SJSA1 (cell line): ENCODE measurements around the gene PIH1D1. TPM values are rescaled to one million over a fixed set of nuclear protein-coding genes. Genes with fewer than 3 reads are reported as not detected.

Experiments used
- DNase-seq, 2 experiments: peaks; one replicate each; pipeline ENCODE4 v3.0.0-alpha.2; 2015 to 2020; ENCODE audit warnings: low spot score in 2 of 2, low read depth in 1 of 2
- H3K27ac ChIP-seq: fragments of 250-450 bp; sonication (Bioruptor Pico); 2 replicates; pipeline ENCODE4 v1.5.1; 2020; ENCODE audit warnings: mild to moderate bottlenecking, moderate library complexity
- H3K27me3 ChIP-seq: fragments of 250-450 bp; sonication (Bioruptor Pico); replicated peaks from 2 replicates; pipeline ENCODE4 v1.5.1; 2020; ENCODE audit warnings: mild to moderate bottlenecking, moderate library complexity
- H3K36me3 ChIP-seq: fragments of 250-450 bp; sonication (Bioruptor Pico); 2 replicates; pipeline ENCODE4 v1.5.1; 2020; ENCODE audit warnings: mild to moderate bottlenecking
- H3K4me1 ChIP-seq: fragments of 250-450 bp; sonication (Bioruptor Pico); replicated peaks from 2 replicates; pipeline ENCODE4 v1.6.1; 2021; ENCODE audit warnings: mild to moderate bottlenecking
- H3K4me3 ChIP-seq: fragments of 250-450 bp; sonication (Bioruptor Pico); 2 replicates; pipeline ENCODE4 v1.5.1; 2020; ENCODE audit warnings: mild to moderate bottlenecking
- H3K9me3 ChIP-seq: fragments of 250-450 bp; sonication (Bioruptor Pico); replicated peaks from 2 replicates; pipeline ENCODE4 v1.5.1; 2020; ENCODE audit warnings: mild to moderate bottlenecking
- total RNA-seq: library from RNA; depleted of rRNA; stranded (reverse); fragments of >200 nt; shearing (Covaris generic); gene quantifications from 2 replicates; pipeline ENCODE4 v1.2.3, GENCODE V29; 2014

Gene PIH1D1
- total RNA-seq, 1 experiment from 2014 or later: 78.2 TPM

DNA sequence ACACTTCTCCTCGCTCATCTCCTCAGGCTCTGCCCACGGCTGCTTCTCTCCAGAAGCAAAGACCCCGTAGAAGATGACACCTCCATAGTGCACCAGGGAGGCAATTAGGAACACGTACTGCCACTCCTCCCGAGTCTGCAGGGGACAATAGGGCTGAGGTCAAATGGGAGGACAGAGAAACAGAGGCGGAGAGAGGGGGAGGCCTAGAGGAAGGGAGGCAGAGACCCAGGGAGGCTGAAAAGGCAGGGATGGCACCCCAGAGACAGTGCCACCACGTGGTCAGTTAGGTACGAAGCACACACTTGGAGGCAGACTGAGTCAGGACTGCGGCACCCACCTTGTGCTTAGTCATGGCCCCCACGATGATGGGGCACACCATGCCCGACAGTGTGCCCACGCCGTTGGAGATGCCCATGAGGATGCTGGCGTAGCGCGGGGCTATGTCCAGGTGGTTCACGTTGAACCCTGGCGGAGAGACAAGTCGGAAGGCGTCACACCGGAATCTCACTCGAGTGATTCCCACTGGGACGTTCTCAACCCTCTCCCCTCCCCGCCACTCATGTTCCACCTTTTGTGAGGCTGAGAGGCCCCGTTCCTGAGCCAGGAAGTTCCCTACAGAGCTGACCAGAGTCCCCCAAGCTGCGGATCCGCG is 20.8 kb downstream of the PIH1D1 start:
- Histone ChIP-seq H3K4me1 (peaks cover 4% of the 10 kb centered on the region), H3K27ac (no peak overlapping the region), H3K4me3 (no peak overlapping the region), H3K27me3 (peaks cover 86% of the 10 kb centered on the region), H3K36me3 (no peaks in the 10 kb centered on the region), H3K9me3 (no peaks in the 10 kb centered on the region; the same call in 1 of the 2 replicates)
- no peak for DNase-seq

GRCh38 chr19:49430172-49430677 is 21.4 kb downstream of the PIH1D1 start:
- Histone ChIP-seq H3K4me3 (no peak overlapping the region), H3K27me3 (peaks cover 86% of the 10 kb centered on the region), H3K36me3 (no peaks in the 10 kb centered on the region), H3K27ac (no peak overlapping the region), H3K9me3 (no peaks in the 10 kb centered on the region; the same call in 1 of the 2 replicates), H3K4me1 (peaks cover 4% of the 10 kb centered on the region)
- DNase-seq: no peak

DNA sequence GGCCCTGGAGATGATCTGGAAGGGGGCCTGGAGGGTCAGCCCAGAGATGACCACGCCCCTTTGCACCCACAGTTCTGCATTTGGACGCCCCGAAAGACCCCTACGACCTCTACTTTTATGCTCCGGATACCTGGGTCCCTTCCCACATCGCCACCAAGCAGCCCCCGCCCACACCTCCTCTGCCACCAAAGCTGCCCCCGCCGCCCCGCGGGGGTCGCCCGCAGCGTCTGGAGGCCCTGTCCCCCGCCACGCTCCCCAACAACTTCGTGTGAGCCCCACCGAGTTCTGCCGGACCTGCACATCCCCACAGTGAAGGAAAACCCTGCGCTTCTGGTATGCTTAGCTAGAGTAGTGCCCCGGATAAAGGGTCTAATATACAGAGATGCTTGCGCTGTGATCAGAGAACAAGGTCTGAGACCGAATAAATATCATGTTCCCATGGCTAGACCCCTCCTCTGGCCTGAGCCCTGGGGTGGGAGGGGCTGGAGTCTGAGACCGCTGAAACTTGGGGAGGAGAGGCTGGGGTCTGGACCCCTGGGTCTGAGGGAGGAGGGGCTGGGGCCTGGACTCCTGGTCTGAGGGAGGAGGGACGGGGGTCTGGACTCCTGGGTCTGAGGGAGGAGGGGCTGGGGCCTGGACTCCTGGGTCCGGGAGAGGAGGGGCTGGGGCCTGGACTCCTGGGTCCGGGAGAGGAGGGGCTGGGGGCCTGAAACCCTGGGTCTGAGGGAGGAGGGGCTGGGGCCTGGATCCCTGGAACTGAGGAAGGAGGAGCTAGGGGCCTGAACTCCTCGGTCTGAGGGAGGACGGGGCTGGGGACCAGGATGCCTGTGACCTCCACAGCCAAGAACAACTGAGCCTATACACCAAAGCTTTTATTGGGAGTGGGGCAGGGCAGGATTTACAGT is 22.8 kb downstream of the PIH1D1 start:
- H3K4me1 ChIP-seq: peaks cover 4% of the 10 kb centered on the region
- peaks cover under 1% of the 10 kb centered on the region; the same call in 1 of the 2 replicates for H3K9me3 ChIP-seq
- H3K27me3 ChIP-seq: peaks cover 91% of the 10 kb centered on the region
- no peak overlapping the region for H3K27ac ChIP-seq
- no peaks in the 10 kb centered on the region for H3K36me3 ChIP-seq
- DNase-seq: no peak
- no peak overlapping the region for H3K4me3 ChIP-seq

GRCh38 chr19:49427855-49428546 is 23.6 kb downstream of the PIH1D1 start:
- Histone ChIP-seq H3K36me3 (no peaks in the 10 kb centered on the region), H3K27me3 (peaks cover 91% of the 10 kb centered on the region), H3K4me3 (no peak overlapping the region), H3K9me3 (peaks cover 2% of the 10 kb centered on the region; the same call in 1 of the 2 replicates), H3K27ac (no peak overlapping the region), H3K4me1 (peaks cover 4% of the 10 kb centered on the region)
- no peak for DNase-seq

DNA sequence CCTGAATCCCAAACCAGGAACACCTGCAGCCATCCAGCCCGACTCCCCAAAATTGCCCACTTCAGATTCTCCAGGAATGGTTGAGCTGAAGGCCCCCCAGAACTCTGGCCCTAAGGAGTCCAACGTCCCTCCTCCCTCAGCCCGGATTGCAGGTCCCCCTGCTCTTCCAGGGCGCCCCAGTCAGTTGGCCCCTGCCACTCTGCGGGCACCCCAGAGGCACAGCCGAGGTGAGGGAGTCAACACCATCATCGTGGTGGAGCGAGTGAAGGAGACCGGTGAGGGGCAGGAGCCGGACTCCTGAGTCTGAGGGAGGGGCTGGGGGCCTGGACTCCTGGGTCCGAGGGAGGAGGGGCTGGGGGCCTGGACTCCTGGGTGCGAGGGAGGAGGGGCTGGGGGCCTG is 24.3 kb downstream of the PIH1D1 start:
- no peak overlapping the region for H3K4me3 ChIP-seq
- H3K27ac ChIP-seq: no peak overlapping the region
- peaks cover 9% of the 10 kb centered on the region for H3K4me1 ChIP-seq
- H3K9me3 ChIP-seq: peaks cover 2% of the 10 kb centered on the region; the same call in 1 of the 2 replicates
- H3K36me3 ChIP-seq: no peaks in the 10 kb centered on the region
- no peak for DNase-seq
- peaks cover 91% of the 10 kb centered on the region for H3K27me3 ChIP-seq

DNA sequence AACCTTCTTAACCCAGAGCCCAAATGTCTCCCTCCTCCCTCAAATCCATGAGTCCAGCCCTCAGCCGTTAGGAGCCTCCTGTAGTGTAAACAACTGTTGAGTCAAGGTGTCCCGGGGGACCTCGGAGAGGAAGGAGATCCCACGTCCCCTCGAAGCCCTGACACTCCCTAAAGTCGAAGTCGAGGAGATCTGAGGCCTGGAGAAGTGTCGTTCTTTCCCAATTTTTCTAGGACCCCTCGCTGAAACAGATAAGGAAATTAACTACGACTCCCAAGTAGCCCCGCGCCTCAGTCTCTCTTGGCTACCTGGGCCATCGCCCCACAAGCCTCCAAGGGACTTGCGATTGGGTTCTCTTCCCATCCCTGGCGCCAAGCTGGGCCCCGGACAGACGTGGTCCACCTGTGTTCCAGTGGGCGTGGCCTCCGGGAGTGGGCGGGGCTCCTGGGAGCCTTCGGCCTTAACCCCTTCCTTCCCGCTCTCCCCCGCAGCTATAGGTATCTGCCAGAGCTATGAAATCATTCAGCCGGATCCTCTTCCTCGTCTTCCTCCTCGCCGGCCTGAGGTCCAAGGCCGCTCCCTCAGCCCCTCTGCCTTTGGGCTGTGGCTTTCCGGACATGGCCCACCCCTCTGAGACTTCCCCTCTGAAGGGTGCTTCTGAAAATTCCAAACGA is 25.6 kb downstream of the PIH1D1 start:
- no peaks in the 10 kb centered on the region for H3K36me3 ChIP-seq
- H3K4me3 ChIP-seq: no peak overlapping the region
- H3K4me1 ChIP-seq: peaks cover 15% of the 10 kb centered on the region
- no peak for DNase-seq
- peaks cover 2% of the 10 kb centered on the region; the same call in 1 of the 2 replicates for H3K9me3 ChIP-seq
- H3K27ac ChIP-seq: no peak overlapping the region
- peaks cover 89% of the 10 kb centered on the region for H3K27me3 ChIP-seq

DNA sequence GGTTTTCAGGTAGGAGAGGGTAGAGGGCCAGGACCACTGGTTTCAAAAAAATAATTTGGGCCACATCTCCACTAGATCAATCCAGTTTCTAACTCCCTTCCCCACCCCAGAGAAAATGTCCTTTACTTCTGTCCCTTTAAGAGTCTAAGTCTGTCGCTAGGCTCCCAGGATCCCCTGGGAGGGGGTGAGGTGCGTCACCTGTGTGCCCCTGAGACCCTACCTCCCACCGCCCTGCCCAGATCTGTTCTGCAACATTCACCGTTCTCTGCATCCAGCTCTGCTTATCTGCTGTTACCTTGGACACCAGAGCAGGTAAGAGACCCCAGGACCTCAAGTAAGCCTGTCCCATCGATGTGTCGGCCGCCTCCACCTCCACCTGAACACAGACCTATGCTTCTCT is 26.4 kb downstream of the PIH1D1 start, which contains the start of gene GFY:
Gene GFY (plus strand): TSS at position 211 of the 400 bp plus-strand sequence. CDS start 1,043 bp downstream, outside the sequence.
- H3K9me3 ChIP-seq: peaks cover 2% of the 10 kb centered on the region; the same call in 1 of the 2 replicates
- no peak within 1 kb of the TSS for H3K27ac ChIP-seq
- peaks cover 16% of the 10 kb centered on the region for H3K4me1 ChIP-seq
- no peak within 1 kb of the TSS for H3K4me3 ChIP-seq
- DNase-seq: no peak
- H3K36me3 ChIP-seq: no peaks in the 10 kb centered on the region
- peaks cover 93% of the 10 kb centered on the region for H3K27me3 ChIP-seq

- Histone ChIP-seq H3K4me1 (peaks cover 16% of the 10 kb centered on the region), H3K27me3 (peaks cover 94% of the 10 kb centered on the region), H3K36me3 (no peaks in the 10 kb centered on the region), H3K9me3 (peaks cover 2% of the 10 kb centered on the region; the same call in 1 of the 2 replicates), H3K27ac (no peak overlapping the region), H3K4me3 (no peak overlapping the region)
- DNase-seq: no peak
Observed at GRCh38 chr19:49423985-49424303, 27.7 kb downstream of the PIH1D1 start.

DNA sequence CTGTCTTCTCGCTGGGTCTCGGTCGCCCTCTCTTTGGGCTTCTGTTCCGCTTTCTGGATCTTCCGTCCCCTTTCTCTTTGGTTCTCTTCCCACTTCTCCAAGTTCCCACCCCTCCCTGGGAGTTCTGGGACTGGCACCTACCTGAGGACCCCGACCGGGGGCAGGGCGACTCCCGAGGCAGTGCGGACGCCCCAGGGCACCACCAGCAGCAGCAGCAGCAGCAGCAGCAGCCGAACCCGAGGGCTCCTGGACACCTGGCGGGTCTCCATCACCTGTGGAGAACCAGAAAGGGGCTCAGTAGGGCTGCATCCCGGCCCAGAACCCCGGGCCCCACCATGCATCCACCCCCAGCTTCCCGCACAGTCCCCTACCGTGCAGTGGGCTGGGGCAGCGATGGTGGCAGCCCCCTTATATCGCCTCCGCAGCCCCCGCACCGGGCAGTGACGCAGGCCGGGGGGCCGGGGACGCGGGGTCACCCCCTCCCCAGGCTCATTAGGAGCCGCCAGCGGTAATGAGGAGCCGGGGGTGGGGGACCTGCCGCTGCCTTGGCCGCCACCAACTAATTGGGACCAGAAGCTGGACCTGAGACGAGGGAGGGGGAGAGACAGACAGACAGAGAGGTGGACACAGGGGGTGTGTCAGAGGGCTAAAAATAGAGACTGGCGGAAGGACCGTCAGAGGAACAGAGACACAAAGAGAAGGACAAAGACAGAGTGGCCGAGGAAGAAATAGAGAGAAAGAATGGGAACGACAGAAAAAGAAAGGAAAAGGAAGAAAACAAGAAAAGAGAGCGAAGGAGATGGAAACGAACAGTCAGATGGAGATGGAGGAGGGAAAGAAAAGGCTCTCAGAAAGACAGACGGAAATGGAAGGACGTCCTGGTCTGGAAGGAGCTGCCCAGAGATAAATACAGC is 28.3 kb downstream of the PIH1D1 start, which contains the start of gene PTH2:
Gene PTH2 (minus strand): TSS at position 371 of the 914 bp plus-strand sequence. CDS start 102 bp downstream, at position 269.
- no peak for DNase-seq
- Histone ChIP-seq H3K4me1 (peaks cover 16% of the 10 kb centered on the region), H3K36me3 (no peaks in the 10 kb centered on the region), H3K4me3 (no peak within 1 kb of the TSS), H3K27ac (no peak within 1 kb of the TSS), H3K9me3 (peaks cover 2% of the 10 kb centered on the region; the same call in 1 of the 2 replicates), H3K27me3 (peaks cover 92% of the 10 kb centered on the region)

DNA sequence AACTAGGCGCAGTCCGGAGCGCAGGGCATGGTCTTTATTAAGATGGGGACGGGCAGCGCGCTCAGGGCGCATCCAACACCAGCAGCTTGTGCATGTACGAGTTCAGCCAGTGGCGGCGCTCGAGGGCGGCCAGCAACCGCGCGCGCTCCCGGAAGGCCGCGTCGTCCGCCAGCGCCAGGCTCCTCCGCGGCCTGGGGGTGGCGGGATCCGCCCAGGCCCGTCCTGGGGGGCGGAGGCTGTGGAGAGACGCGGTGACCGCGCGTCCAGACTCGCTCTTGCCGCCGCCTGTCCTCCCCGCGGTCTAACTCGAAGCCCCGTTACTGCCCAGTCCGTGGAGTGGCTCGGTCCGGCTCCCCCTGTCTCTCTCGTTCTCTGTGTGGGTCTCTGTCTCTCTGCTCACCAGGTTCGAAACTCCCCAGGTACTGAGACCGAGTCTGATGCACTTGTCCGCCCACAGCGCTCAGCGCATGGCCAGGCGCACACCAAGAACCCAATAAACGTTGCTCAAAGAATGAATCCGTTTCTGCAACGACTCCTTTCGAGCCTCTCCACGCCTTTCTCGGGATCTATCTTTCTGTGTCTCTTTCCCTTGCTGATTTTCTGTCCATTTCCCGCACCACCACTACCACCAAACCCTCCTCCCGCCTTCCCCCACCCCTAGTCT is 29.1 kb downstream of the PIH1D1 start:
- Histone ChIP-seq H3K4me3 (no peak overlapping the region), H3K36me3 (no peaks in the 10 kb centered on the region), H3K27me3 (peaks cover 92% of the 10 kb centered on the region), H3K27ac (no peak overlapping the region), H3K4me1 (peaks cover 16% of the 10 kb centered on the region), H3K9me3 (peaks cover 2% of the 10 kb centered on the region; the same call in 1 of the 2 replicates)
- no peak for DNase-seq

DNA sequence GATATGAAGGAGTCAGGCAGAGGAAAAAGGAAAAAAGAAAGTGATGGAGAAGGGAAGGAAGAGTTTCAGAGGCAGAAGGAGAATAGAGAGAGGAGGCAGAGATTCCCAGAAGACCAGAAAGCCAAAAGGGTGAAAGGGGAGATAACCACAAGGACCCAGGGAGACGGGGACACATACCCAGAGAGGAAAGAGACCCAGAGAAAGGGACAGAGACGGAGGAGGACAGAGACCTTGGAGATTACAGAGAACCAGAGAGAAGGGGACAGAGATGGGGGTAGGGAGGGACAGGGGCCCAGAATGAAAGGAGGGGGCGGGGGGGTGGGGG is 29.8 kb downstream of the PIH1D1 start:
- Histone ChIP-seq H3K36me3 (no peaks in the 10 kb centered on the region), H3K9me3 (peaks cover 2% of the 10 kb centered on the region; the same call in 1 of the 2 replicates), H3K27ac (no peak overlapping the region), H3K27me3 (peaks cover 93% of the 10 kb centered on the region), H3K4me1 (peaks cover 16% of the 10 kb centered on the region), H3K4me3 (no peak overlapping the region)
- DNase-seq: no peak
